ENCODE measurements around the gene CAMK2N1.

Gene CAMK2N1

GRCh38 chr1:20480243-20480944 is 5.6 kb downstream of the CAMK2N1 start:
- no peak for DNase-seq (ENCODE audit: low read depth, low spot score)
- H3K27ac ChIP-seq, result peak overlapping the region; percentile 32

DNA sequence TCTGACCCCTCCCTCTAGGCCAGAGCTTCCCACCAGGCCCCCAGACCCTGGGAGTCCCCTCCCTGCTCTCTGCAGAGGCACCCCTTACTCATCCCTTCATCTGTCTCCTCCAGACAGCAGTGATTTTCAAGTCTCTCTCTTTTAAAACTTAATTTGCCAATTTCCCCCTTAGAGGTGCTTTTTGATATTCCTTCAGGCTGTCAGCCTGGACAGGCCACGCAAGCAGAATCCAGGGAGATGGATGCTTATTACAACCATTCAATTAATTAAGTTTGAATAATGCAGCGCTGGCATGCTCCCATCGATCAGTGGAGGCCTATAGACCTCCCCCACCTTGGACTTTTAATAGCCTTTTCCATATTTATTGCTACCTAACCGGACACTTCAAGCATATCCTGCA is 6.2 kb downstream of the CAMK2N1 start:
- no peak overlapping the region for H3K27ac ChIP-seq
- no peak for DNase-seq (ENCODE audit: low read depth, low spot score)

DNA sequence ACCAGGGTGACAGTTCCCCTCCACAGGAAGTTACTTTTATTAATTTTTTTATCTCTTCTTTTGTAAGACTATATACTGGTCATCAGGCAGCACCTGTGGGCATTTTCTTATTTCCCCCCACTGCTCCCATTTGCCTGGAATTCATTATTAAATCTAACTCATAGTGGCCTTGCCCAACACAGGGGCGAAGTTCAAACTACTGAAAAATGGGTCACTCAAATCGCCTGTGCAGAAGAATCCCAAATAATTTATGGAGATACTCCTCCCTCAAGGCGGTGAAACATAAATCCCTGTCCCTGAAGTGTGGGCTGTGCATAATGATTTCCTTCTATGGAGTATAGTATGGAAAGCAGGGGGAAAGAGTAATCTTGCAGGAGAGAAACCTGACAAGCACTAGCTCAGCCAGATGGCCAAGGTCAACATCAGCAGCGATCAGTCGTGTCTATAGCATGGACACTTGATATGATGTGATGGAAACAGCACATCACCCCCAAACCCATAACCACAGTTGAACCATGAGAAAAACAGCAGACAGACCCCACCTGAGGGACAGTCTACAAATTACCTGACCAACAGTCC is 7.9 kb downstream of the CAMK2N1 start:
- H3K27ac ChIP-seq, result no peak overlapping the region
- no peak for DNase-seq (ENCODE audit: low read depth, low spot score)

GRCh38 chr1:20477348-20478056 is 8.5 kb downstream of the CAMK2N1 start:
- no peak overlapping the region for H3K27ac ChIP-seq
- DNase-seq (ENCODE audit: low read depth, low spot score), result no peak

DNA sequence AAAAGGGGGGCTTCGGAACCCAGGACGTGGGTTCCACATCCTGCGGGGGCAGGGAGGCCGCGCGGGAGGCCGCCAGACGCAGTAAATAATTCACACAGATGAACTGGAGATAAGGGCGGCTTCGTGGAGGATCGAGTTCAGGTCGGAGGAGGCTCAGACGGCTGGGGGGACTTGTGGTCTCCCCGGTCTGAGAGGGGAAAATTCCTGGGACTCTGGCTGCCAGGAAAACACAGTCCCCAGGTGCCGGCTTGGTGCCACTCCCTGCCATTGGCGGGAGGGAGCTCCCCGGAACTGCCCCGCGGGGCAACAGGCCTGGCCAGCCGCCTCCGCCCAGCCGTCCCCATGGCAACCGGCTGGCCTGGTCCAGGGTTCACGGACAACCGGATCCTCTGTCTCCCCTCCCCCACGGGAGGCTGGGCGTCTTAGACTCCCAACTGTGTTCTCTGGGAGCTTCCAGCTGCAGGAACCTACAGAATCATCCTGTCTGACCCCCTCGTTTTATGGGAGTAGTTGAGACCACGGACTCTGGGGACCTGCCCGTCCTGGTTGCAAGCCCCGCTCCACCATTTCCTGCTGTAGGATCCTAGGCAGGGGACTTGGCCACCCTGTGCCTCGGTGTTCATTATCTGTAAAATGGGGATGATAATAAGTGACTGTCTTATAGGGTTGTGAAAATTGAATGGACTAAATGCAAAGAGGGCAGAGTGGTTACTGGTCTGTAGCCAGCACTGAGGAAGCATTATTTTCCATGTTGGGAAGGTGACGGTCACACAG is 9.6 kb downstream of the CAMK2N1 start:
- H3K27ac ChIP-seq, result no peak overlapping the region
- DNase-seq (ENCODE audit: low read depth, low spot score), result no peak

- no peak for DNase-seq (ENCODE audit: low read depth, low spot score)
- no peak overlapping the region for H3K27ac ChIP-seq
These were observed 11.0 kb downstream of the CAMK2N1 start for GRCh38 chr1:20474996-20475395.

DNA sequence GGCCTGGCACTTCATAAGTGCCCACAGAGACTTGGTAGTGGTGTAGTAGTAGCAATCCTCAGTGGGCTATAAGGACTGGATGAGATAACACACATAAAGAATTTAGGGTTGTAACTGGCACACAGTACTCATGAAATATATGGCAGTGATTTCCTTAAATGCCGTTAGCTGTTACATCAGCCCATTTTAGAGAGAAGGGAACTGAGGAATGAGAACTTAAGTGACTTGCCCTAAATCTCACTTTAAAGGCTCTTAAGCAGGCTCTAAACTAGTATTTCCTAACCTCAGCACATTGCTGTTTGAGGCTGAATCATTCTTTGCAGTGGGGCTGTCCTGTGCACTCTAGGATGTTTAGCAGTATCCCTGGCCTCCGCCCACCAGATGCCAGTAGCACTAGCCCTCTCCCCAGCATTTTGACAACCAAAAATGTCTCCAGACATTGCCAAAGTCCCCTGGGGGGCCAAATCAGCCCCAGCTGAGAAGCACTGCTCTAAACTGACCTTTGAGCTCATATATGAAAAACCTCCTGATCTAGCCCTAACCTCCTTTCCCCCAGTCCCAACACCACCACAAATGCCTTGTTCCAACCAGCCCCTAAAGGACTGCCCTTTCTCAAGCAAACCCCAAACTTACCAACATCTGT is 11.6 kb downstream of the CAMK2N1 start:
- H3K27ac ChIP-seq, result no peak overlapping the region
- DNase-seq (ENCODE audit: low read depth, low spot score), result no peak

DNA sequence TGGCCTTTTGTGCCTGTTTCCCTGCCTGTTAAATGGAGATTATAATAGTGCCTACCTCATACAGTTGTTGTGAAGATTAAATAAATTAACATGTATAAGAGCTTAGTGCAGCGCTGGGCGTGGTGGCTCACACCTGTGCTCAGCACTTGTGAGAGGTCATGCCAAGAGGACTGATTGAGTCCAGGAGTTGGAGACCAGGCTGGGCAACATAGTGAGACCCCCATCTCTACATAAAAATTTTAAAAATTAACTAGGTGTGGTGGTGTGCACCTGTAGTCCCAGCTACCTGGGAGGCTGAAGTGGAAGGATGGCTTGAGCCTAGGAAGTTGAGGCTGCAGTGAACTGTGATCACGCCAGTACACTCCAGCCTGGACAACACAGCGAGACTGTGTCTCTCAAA is 12.1 kb downstream of the CAMK2N1 start:
- DNase-seq (ENCODE audit: low read depth, low spot score), result no peak
- no peak overlapping the region for H3K27ac ChIP-seq

- no peak overlapping the region for H3K27ac ChIP-seq
- DNase-seq (ENCODE audit: low read depth, low spot score), result no peak
These were observed 12.9 kb downstream of the CAMK2N1 start for GRCh38 chr1:20472860-20473711.

DNA sequence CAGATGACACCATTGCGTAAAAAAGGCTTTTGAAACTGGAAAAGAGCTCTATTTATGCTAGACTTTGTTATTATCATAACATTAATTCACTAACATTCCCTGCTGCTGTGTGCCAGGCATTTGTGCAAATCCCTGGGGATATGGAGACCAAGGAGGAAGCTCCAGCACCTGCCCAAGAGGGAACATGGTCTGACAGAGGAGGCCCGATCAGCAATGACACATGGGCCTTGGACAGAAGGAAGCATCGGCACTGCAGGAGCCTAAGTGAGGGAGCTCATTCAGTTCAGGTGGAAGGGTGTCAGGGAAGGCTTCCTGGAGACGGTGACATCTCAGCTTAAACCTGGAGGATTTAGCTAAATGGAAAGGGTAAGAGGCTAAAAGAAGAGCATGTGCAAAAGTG is 13.9 kb downstream of the CAMK2N1 start:
- H3K27ac ChIP-seq, result no peak overlapping the region
- no peak for DNase-seq (ENCODE audit: low read depth, low spot score)

GRCh38 chr1:20470194-20470593 is 15.8 kb downstream of the CAMK2N1 start:
- DNase-seq (ENCODE audit: low read depth, low spot score), result no peak
- no peak overlapping the region for H3K27ac ChIP-seq

DNA sequence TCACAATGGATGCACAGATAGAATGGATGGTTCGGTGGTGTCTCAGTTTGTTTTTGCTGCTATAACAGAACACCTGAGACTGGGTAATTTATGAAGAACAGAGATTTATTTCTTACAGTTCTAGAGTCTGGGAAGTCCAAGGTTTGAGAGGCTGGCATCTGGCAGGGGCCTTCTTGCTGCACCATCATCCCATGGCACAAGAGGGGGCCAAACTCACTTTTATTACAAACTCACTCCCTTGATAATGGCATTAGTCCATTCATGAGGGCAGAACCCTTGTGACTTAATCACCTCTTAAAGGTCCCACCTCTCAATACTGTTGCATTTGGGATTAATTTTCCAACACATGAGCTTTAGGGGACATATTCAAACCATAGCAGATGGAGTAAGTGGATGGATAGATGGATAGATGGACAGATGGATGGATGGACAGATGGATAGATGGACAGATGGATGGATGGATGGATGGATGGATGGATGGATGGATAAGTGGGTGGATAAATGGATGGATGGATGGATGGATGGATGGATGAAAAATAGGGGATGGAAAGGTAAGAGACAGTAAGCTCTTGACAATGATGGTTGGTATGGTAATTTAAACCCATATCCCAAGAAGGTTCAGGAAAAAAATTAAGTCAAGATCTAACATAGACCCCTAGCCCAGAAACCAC is 16.5 kb downstream of the CAMK2N1 start:
- H3K27ac ChIP-seq, result no peak overlapping the region
- no peak for DNase-seq (ENCODE audit: low read depth, low spot score)

- no peak overlapping the region for H3K27ac ChIP-seq
- DNase-seq (ENCODE audit: low read depth, low spot score), result no peak
These were observed 19.7 kb downstream of the CAMK2N1 start for GRCh38 chr1:20466273-20466672.

GRCh38 chr1:20465187-20465586 is 20.8 kb downstream of the CAMK2N1 start:
- DNase-seq (ENCODE audit: low read depth, low spot score), result no peak
- no peak overlapping the region for H3K27ac ChIP-seq

GRCh38 chr1:20463502-20463901 is 22.5 kb downstream of the CAMK2N1 start:
- no peak overlapping the region for H3K27ac ChIP-seq
- DNase-seq (ENCODE audit: low read depth, low spot score), result no peak

DNA sequence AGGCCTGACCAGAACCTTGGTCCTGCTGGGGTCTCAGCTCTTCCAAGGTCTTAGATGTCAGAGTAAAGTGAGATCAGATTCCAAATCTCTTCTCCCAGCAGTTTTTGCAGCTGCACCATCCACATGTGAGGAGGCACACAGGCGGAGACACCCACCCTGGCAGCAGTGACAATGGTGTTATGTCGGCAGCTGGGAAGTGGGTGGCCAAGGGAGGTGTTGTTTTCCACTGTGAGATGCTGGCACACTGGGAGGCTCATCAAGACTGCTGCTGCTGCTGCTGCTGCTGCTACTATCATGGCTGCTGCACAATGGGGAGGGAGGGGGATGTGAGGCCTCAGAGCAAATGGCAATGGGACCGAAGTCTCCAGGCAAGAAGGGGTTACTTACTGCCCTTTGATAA is 23.6 kb downstream of the CAMK2N1 start:
- no peak overlapping the region for H3K27ac ChIP-seq
- DNase-seq (ENCODE audit: low read depth, low spot score), result no peak

- DNase-seq (ENCODE audit: low read depth, low spot score), result no peak
- no peak overlapping the region for H3K27ac ChIP-seq
These were observed 27.3 kb downstream of the CAMK2N1 start for GRCh38 chr1:20458717-20459116.

DNA sequence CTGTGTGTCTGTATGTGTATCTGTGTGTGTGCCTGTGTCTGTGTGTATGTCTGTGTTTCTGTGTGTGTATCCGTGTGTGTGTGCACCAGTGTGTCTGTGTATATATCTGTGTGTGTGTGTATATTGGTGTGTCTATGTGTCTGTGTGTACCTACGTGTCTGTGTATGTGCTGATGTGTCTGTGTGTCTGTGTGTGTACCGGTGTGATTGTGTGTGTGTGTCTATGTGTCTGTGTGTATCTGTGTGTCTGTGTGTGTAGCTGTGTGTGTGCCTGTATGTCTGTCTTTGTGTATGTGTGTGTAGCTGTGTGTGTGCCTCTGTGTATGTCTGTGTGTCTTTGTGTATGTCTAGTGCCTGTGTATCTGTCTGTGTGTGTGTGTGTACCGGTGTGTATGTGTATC is 32.0 kb downstream of the CAMK2N1 start:
- DNase-seq (ENCODE audit: low read depth, low spot score), result no peak
- no peak overlapping the region for H3K27ac ChIP-seq

DNA sequence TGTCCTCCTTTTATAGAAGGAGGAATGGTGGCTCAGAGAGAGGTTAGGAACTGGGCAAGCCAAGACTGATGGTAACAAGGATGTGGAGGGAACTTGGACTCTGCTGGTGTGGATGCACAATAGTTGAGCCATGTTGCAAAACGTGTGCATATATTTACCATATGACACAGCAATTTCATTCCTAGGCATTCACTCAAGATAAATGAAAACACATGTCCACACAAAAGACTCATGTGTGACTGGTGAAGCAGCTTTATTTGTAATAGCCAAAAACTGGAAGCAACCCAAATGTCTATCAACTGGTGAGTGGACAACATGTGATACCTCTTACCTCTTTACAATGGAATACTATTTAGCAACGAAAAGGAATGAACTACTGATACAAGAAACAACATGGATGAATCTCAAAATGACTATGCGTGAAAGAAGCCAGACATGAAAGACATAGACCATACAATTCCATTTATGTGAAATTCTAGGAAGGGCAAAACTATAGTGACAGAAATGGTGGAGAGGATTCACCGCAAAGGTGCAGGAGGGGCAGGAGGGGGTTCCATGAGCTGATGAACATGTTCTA is 36.2 kb downstream of the CAMK2N1 start:
- peak overlapping the region; percentile 13 for H3K27ac ChIP-seq
- DNase-seq (ENCODE audit: low read depth, low spot score), result peak; percentile 80

Data from epithelial cell of prostate (primary cell).